IMR-90 (cell line): Measurements from ENCODE around the gene RERE. TPM values are rescaled to one million over a fixed set of nuclear protein-coding genes. Genes with fewer than 3 reads are reported as not detected.

ENCODE experiments used
- ATAC-seq: fragments of 200-7000 bp; cut with Tn5 transposase; 2 replicates; pipeline ENCODE4 v1.9.1; 2020; ENCODE audit warnings: low read depth, mild to moderate bottlenecking, moderate library complexity
- BruUV-seq: library from RNA; stranded (reverse); fragments of 400-500 nt; replicated peaks from 2 replicates; lab custom pipeline; 2021; lab: Mats Ljungman, UMichigan
- CTCF ChIA-PET: fragments of 300-600 bp; formaldehyde crosslinking; extraction: SDS; loops from one replicate; lab custom pipeline; 2021; ENCODE audit warnings: antibody characterized with exemption; lab: Yijun Ruan, JAX
- POLR2A ChIA-PET: fragments of 300-600 bp; sonication (Branson Sonifier 250); formaldehyde crosslinking; loops from one replicate; lab custom pipeline; 2022; ENCODE audit warnings: antibody characterized with exemption; ENCODE audit not compliant: unreplicated experiment; lab: Charles Lee
- DNase-seq: peaks from one replicate; pipeline ENCODE4 v3.0.0; 2013
- H2AFZ ChIP-seq: replicated peaks from 2 replicates; pipeline ENCODE3; 2013; ENCODE audit warnings: low read length, mild to moderate bottlenecking; ENCODE audit not compliant: poor library complexity
- H2AK5ac ChIP-seq: 2 replicates; pipeline ENCODE4 v1.6.1; 2013; ENCODE audit warnings: low read depth, low read length, inconsistent platforms
- H2AK9ac ChIP-seq: replicated peaks from 2 replicates; pipeline ENCODE3; 2013; ENCODE audit warnings: mild to moderate bottlenecking, low read depth, low read length, moderate library complexity; ENCODE audit not compliant: poor library complexity
- H2BK120ac ChIP-seq: 2 replicates; pipeline ENCODE4 v1.6.1; 2013; ENCODE audit warnings: low read depth, low read length, inconsistent platforms
- H2BK15ac ChIP-seq: 3 replicates; pipeline ENCODE4 v1.6.1; 2013; ENCODE audit warnings: low read depth, low read length, inconsistent platforms
- H2BK20ac ChIP-seq: 2 replicates; pipeline ENCODE4 v1.6.1; 2013; ENCODE audit warnings: low read depth, mild to moderate bottlenecking, inconsistent platforms, low read length, moderate library complexity
- H2BK5ac ChIP-seq: 2 replicates; pipeline ENCODE4 v1.6.1; 2013; ENCODE audit warnings: mild to moderate bottlenecking, low read depth, low read length, inconsistent platforms; ENCODE audit not compliant: poor library complexity, severe bottlenecking
- H3K14ac ChIP-seq: replicated peaks from 2 replicates; pipeline ENCODE4 v1.6.1; 2013; ENCODE audit warnings: low read depth, low read length, inconsistent platforms
- H3K18ac ChIP-seq: 2 replicates; pipeline ENCODE4 v1.6.1; 2013; ENCODE audit warnings: low read depth, low read length, control low read depth
- H3K23ac ChIP-seq: 2 replicates; pipeline ENCODE4 v1.6.1; 2013; ENCODE audit warnings: low read depth, low read length, inconsistent platforms
- H3K27ac ChIP-seq: 2 replicates; pipeline ENCODE4 v1.5.1; 2013; ENCODE audit warnings: mild to moderate bottlenecking, control low read depth, low read length; ENCODE audit not compliant: insufficient read depth
- H3K27me3 ChIP-seq: 2 replicates; pipeline ENCODE4 v1.6.1; 2013; ENCODE audit warnings: low read length; ENCODE audit not compliant: control insufficient read depth, insufficient read depth
- H3K36me3 ChIP-seq: 2 replicates; pipeline ENCODE4 v1.6.1; 2013; ENCODE audit warnings: low read length, mixed read lengths; ENCODE audit not compliant: control insufficient read depth, insufficient read depth
- H3K4ac ChIP-seq: 2 replicates; pipeline ENCODE4 v1.6.1; 2013; ENCODE audit warnings: low read depth, low read length, inconsistent platforms
- H3K4me1 ChIP-seq: 2 replicates; pipeline ENCODE4 v1.6.1; 2013; ENCODE audit warnings: low read length, mixed read lengths; ENCODE audit not compliant: control insufficient read depth, insufficient read depth
- H3K4me2 ChIP-seq: 2 replicates; pipeline ENCODE4 v1.6.1; 2013; ENCODE audit warnings: low read depth, mild to moderate bottlenecking, control low read depth, low read length, moderate library complexity
- H3K4me3 ChIP-seq: 2 replicates; pipeline ENCODE4 v1.5.1; 2013; ENCODE audit warnings: low read depth, mild to moderate bottlenecking, control low read depth, low read length, moderate library complexity; ENCODE audit not compliant: insufficient read depth
- H3K56ac ChIP-seq: 2 replicates; pipeline ENCODE4 v1.6.1; 2013; ENCODE audit warnings: low read length, inconsistent platforms; ENCODE audit not compliant: insufficient read depth; ENCODE audit errors: extremely low read depth
- H3K79me1 ChIP-seq, 2 experiments: 2 replicates each; pipeline ENCODE4 v1.6.1; 2013; ENCODE audit warnings: low read length in 2 of 2, inconsistent platforms in 1 of 2, low read depth in 1 of 2
- H3K9ac ChIP-seq: 2 replicates; pipeline ENCODE4 v1.6.1; 2013; ENCODE audit warnings: low read depth, low read length, control low read depth
- H3K9me1 ChIP-seq: 2 replicates; pipeline ENCODE4 v1.6.1; 2013; ENCODE audit warnings: low read length, inconsistent platforms; ENCODE audit not compliant: insufficient read depth
- H3K9me3 ChIP-seq: 2 replicates; pipeline ENCODE4 v1.6.1; 2013; ENCODE audit warnings: low read length; ENCODE audit not compliant: control insufficient read depth, insufficient read depth
- H4K20me1 ChIP-seq: 2 replicates; pipeline ENCODE4 v1.6.1; 2013; ENCODE audit warnings: low read length, inconsistent platforms; ENCODE audit not compliant: insufficient read depth
- H4K5ac ChIP-seq: 2 replicates; pipeline ENCODE4 v1.6.1; 2013; ENCODE audit warnings: mild to moderate bottlenecking, low read depth, low read length, control low read depth
- H4K8ac ChIP-seq, 2 experiments: 2 replicates each; pipeline ENCODE4 v1.6.1; 2013; ENCODE audit warnings: low read depth in 2 of 2, low read length in 2 of 2, control low read depth in 1 of 2, inconsistent platforms in 1 of 2
- H4K91ac ChIP-seq: 2 replicates; pipeline ENCODE4 v1.6.1; 2013; ENCODE audit warnings: low read depth, low read length, inconsistent platforms; ENCODE audit not compliant: insufficient read depth
- CHD1 ChIP-seq: IDR thresholded peaks from 2 replicates; pipeline ENCODE4 v1.6.1; 2012; ENCODE audit warnings: low read depth, low read length, improper control_type of control experiment
- FOS ChIP-seq: fragments of 150-350 bp; IDR thresholded peaks from 2 replicates; pipeline ENCODE4 v1.6.1; 2016; ENCODE audit warnings: low read depth, low read length
- MAFK ChIP-seq: IDR thresholded peaks from 2 replicates; pipeline ENCODE4 v1.6.1; 2012; ENCODE audit warnings: low read depth, low read length, improper control_type of control experiment
- MAZ ChIP-seq: IDR thresholded peaks from 2 replicates; pipeline ENCODE4 v1.6.1; 2012; ENCODE audit warnings: low read depth, mild to moderate bottlenecking, low read length, improper control_type of control experiment, moderate library complexity, borderline replicate concordance
- POLR2A ChIP-seq: IDR thresholded peaks from 2 replicates; pipeline ENCODE4 v1.6.1; 2012; ENCODE audit warnings: mild to moderate bottlenecking, low read depth, low read length
- RAD21 ChIP-seq: IDR thresholded peaks from 2 replicates; pipeline ENCODE4 v1.6.1; 2012; ENCODE audit warnings: low read length, improper control_type of control experiment
- RCOR1 ChIP-seq: IDR thresholded peaks from 2 replicates; pipeline ENCODE4 v1.6.1; 2012; ENCODE audit warnings: mild to moderate bottlenecking, low read length, improper control_type of control experiment; ENCODE audit not compliant: insufficient replicate concordance
- WGBS, 2 experiments: methylation state at CpG; one replicate each; pipeline versions ENCODE4 v1.1.5 to v1.1.7; 2013; ENCODE audit warnings: missing lambda C conversion rate in 2 of 2; ENCODE audit not compliant: insufficient read length in 1 of 2; ENCODE audit errors: extremely low coverage in 2 of 2; 5-methylcytosine and 5-hydroxymethylcytosine counted together
- dilution Hi-C: fragments of 300-500 bp; cut with HindIII; formaldehyde crosslinking; loops from one replicate; pipeline ENCODE4 v1.14.3; 2018; ENCODE audit warnings: low sequenced_read_pairs; ENCODE audit not compliant: unreplicated experiment
- in situ Hi-C: fragments of 300-500 bp; cut with MboI; formaldehyde crosslinking; loops from 3 replicates; pipeline ENCODE4 v1.14.3; 2019; ENCODE audit warnings: low sequenced_read_pairs, inconsistent platforms, mixed read lengths
- intact Hi-C: fragments of 100-400 bp; cut with micrococcal nuclease; formaldehyde crosslinking; loops from 2 replicates; pipeline ENCODE4 v1.10.0; 2022
- polyA plus RNA-seq, 3 experiments: library from polyadenylated mRNA; depleted of rRNA; stranded (reverse); fragments of >200 nt; gene quantifications; 2 replicates each; pipeline ENCODE4 v1.2.3, GENCODE V29; 2012; ENCODE audit warnings: low replicate concordance in 1 of 3
- total RNA-seq: library from RNA; depleted of rRNA; stranded (reverse); fragments of >200 nt; gene quantifications from 2 replicates; pipeline ENCODE4 v1.2.3, GENCODE V29; 2012

The RERE gene
- total and polyA plus RNA-seq, 2 of the 4 experiments (the other 2 are of a cell fraction), result 11.5 to 25.1 TPM

DNA sequence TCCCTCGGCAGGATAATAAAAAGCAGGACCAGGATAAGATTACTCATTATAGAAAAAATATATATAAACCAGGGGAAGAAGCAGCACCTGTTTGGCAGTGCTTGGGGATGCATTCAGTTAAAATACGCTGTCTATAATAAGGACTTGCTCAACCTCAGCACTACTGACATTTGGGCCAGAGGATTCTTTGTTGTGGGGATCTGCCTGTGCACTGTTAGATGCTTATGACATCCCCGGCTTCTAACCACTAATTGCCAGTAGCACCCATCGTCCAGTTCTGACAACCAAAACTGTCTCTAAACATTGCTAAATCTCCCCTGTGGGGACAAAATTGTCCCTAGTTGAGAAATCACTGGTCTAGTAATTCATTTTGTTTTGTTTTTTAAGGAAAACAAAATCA is 257.4 kb downstream of the RERE start:
- no peak overlapping the region for H3K9ac ChIP-seq
- CTCF ChIA-PET, result no interaction called here
- no peak for DNase-seq
- no peak overlapping the region for H2BK15ac ChIP-seq
- no peak for ATAC-seq
- H3K18ac ChIP-seq, result no peak overlapping the region
- intact Hi-C loops, result loop anchor here (2.0 to 5.0 kb wide), 2 partner anchors 93 to 289 kb away; no protein-coding TSS in a partner anchor
- no peaks in the 10 kb centered on the region for H3K9me3 ChIP-seq
- WGBS, 2 experiments, result no CpG with 5 or more reads among the region's 4 CpGs
- H3K4me2 ChIP-seq, result no peak overlapping the region
- POLR2A ChIA-PET, result no interaction called here
- no peak overlapping the region for H3K23ac ChIP-seq
- no peak overlapping the region for H2BK5ac ChIP-seq
- H3K4me1 ChIP-seq, result peaks cover 9% of the 10 kb centered on the region
- H4K8ac ChIP-seq, result no peak overlapping the region
- H3K9me1 ChIP-seq, result peaks cover 11% of the 10 kb centered on the region
- no peak overlapping the region for H2BK120ac ChIP-seq
- H4K20me1 ChIP-seq, result peaks cover 4% of the 10 kb centered on the region; the same call in 1 of the 2 replicates
- no peak overlapping the region for H2AFZ ChIP-seq
- in situ Hi-C loops, result loop anchor here (5.0 to 25.0 kb wide), 3 partner anchors 167 to 573 kb away; no protein-coding TSS in a partner anchor
- BruUV-seq, result no TSS peak
- no peak overlapping the region for H2BK20ac ChIP-seq
- H3K79me1 ChIP-seq, result peaks cover 35 to 57% of the 10 kb centered on the region in 2 experiments
- dilution Hi-C loops, result no loop called here
- no peak overlapping the region for H2AK9ac ChIP-seq
- H3K56ac ChIP-seq, result no peak overlapping the region
- no peak overlapping the region for H4K5ac ChIP-seq
- H3K4me3 ChIP-seq, result no peak overlapping the region
- H2AK5ac ChIP-seq, result no peak overlapping the region; the same call in 1 of the 2 replicates
- TF ChIP-seq POLR2A (no peak), MAZ (no peak), RAD21 (no peak), RCOR1 (no peak), MAFK (no peak), FOS (no peak), CHD1 (no peak)
- H4K91ac ChIP-seq, result no peak overlapping the region
- H3K14ac ChIP-seq, result no peak overlapping the region
- H3K27me3 ChIP-seq, result no peaks in the 10 kb centered on the region
- H3K4ac ChIP-seq, result no peak overlapping the region
- peaks cover 5% of the 10 kb centered on the region for H3K36me3 ChIP-seq
- H3K27ac ChIP-seq, result no peak overlapping the region
